ENCODE measurements around the gene PPP1R1C. TPM values are rescaled to one million over a fixed set of nuclear protein-coding genes. Genes with fewer than 3 reads are reported as not detected.

The PPP1R1C gene
- total RNA-seq, 1 experiment from 2014 or later = 4.0 TPM

DNA sequence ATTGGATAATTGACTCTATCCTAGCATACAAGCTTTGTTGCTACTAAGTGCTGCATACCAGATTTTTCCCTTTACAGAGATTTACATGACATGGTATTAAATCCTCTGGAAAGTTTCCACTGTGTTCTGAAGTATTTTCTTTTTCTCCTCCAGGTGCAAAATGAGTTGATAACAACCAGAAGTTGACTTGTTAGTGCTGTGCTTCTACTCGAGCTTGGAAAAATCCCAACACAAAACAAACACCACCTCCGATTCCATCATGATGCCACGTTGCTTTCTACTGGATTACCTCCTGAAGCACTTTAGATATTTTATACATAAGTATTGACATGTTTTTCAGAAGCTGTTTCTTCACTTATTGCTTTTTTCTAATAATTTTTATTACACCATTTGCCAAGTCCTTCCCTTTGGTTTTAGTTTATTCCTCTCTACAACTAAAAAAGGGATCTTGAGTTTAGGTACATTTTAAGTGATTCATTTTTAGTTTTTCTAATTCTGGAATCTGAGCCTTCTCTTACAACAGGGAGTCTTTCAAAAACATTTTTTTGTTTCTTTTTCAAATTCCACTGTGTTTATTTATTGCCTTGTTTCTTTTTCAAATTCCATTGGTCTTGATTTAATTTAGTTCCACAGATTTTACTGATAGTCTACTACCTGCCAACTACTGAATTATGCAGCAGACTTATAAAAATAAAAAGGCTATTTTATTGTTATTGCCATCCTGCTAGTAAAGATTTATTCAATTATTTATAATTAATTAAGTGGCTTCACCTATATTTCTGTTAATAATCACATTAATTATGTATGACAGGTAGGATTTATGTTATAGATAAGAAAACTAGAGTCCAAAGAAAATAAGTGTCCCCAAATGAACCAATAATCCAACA lies 143.4 kb downstream of the PPP1R1C start:
- H3K9ac ChIP-seq (ENCODE audit: extremely low read depth, insufficient read length, low read length) = no peak overlapping the region
- H2BK120ac ChIP-seq (ENCODE audit: low read depth, low read length, poor library complexity, severe bottlenecking) = no peak overlapping the region
- Mint-ChIP-seq H3K27me3 (ENCODE audit: low read depth) (no peaks in the 10 kb centered on the region), H3K27ac (0 out of 7 replicates have a peak overlapping the region, but pooled peaks of 1 of the 3 experiments have one; percentile 28), H3K4me1 (no peaks in the 10 kb centered on the region), H3K9me3 (peaks cover 0 to 3% of the 10 kb centered on the region in 2 experiments; a peak in 1 of 5 replicates), H3K36me3 (ENCODE audit: insufficient read depth in 1 of 3, low read depth in 3 of 3) (no peaks in the 10 kb centered on the region; a peak in 1 of 7 replicates), H3K4me3 (no peak overlapping the region)
- H3K27me3 ChIP-seq (ENCODE audit: insufficient read depth, low read length) = no peaks in the 10 kb centered on the region
- H3K79me1 ChIP-seq (ENCODE audit: insufficient read depth, low read depth, low read length, poor library complexity, severe bottlenecking) = no peaks in the 10 kb centered on the region
- no peak overlapping the region for H2AFZ ChIP-seq (ENCODE audit: low read length)
- H3K23ac ChIP-seq (ENCODE audit: insufficient read length, low read depth, low read length) = no peak overlapping the region
- no peak overlapping the region for H3K14ac ChIP-seq (ENCODE audit: insufficient read depth, low read length)
- no peak overlapping the region for H4K5ac ChIP-seq (ENCODE audit: insufficient read length, low read depth, low read length)
- no peak overlapping the region for H3K56ac ChIP-seq (ENCODE audit: insufficient read length, low read depth, low read length)
- no peak overlapping the region for H2BK15ac ChIP-seq (ENCODE audit: low read depth, low read length)
- no peaks in the 10 kb centered on the region for H3K4me1 ChIP-seq (ENCODE audit: insufficient read depth, low read length)
- H2BK5ac ChIP-seq (ENCODE audit: insufficient read length, low read length) = no peak overlapping the region
- H4K91ac ChIP-seq (ENCODE audit: insufficient read length, low read depth, low read length) = no peak overlapping the region
- H3K4ac ChIP-seq (ENCODE audit: low read depth, low read length) = no peak overlapping the region
- TF ChIP-seq, protein P1, sequence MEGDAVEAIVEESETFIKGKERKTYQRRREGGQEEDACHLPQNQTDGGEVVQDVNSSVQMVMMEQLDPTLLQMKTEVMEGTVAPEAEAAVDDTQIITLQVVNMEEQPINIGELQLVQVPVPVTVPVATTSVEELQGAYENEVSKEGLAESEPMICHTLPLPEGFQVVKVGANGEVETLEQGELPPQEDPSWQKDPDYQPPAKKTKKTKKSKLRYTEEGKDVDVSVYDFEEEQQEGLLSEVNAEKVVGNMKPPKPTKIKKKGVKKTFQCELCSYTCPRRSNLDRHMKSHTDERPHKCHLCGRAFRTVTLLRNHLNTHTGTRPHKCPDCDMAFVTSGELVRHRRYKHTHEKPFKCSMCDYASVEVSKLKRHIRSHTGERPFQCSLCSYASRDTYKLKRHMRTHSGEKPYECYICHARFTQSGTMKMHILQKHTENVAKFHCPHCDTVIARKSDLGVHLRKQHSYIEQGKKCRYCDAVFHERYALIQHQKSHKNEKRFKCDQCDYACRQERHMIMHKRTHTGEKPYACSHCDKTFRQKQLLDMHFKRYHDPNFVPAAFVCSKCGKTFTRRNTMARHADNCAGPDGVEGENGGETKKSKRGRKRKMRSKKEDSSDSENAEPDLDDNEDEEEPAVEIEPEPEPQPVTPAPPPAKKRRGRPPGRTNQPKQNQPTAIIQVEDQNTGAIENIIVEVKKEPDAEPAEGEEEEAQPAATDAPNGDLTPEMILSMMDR (conservative IDR thresholded peaks at IDR 0.05) = no peak
- no peak overlapping the region for H3K27ac ChIP-seq (ENCODE audit: insufficient read length, low read depth, low read length)
- H3K79me2 ChIP-seq (ENCODE audit: insufficient read depth, low read length) = no peaks in the 10 kb centered on the region
- no peak overlapping the region for H3T11ph ChIP-seq (ENCODE audit: low read length)
- H2AK5ac ChIP-seq (ENCODE audit: insufficient read length, low read length) = no peak overlapping the region
- H4K20me1 ChIP-seq (ENCODE audit: control insufficient read depth, insufficient read depth, insufficient read length) = no peaks in the 10 kb centered on the region
- no CpG with 5 or more reads among the region's 3 CpGs for WGBS (ENCODE audit: extremely low coverage, insufficient read length, low lambda C conversion rate)
- no peak overlapping the region for H2BK20ac ChIP-seq (ENCODE audit: low read depth, low read length, poor library complexity, severe bottlenecking)
- no peaks in the 10 kb centered on the region for H3K9me3 ChIP-seq (ENCODE audit: control insufficient read depth, low read depth, low read length)
- H4K8ac ChIP-seq (replicated peaks; ENCODE audit: insufficient read length, low read depth, low read length) = no peak overlapping the region
- no peak overlapping the region for H3K18ac ChIP-seq (ENCODE audit: insufficient read length, low read depth, low read length)
- no peaks in the 10 kb centered on the region for H3K23me2 ChIP-seq (ENCODE audit: insufficient read length, low read depth, low read length, poor library complexity, severe bottlenecking)
- H2BK12ac ChIP-seq (ENCODE audit: insufficient read length, low read depth, low read length) = no peak overlapping the region
- no peak for DNase-seq
- H3K4me2 ChIP-seq (ENCODE audit: insufficient read depth, insufficient read length, low read length) = no peak overlapping the region
